Kidney (tissue), 14 donors: ENCODE data around the gene EXOC2. TPM values are rescaled to one million over a fixed set of nuclear protein-coding genes. Genes with fewer than 3 reads are reported as not detected.
A peak's percentile ranks its signal among the peaks of the same experiment; 100 is the strongest.

Experiments used
- DNase-seq, 5 donors: peaks; one replicate each; pipeline ENCODE4 v3.0.0-alpha.2; 2013 to 2020
- FAIRE-seq: peaks from 2 replicates; lab custom pipeline; 2012; peaks lifted over from hg19 to GRCh38; lab: Jason Lieb, UNC
- H3K27ac ChIP-seq, 2 donors: one replicate each; pipeline ENCODE4 v1.7.0; 2013; ENCODE audit warnings: low read depth in 2 of 2, low read length in 2 of 2, inconsistent platforms in 1 of 2
- H3K27me3 ChIP-seq: one replicate; pipeline ENCODE4 v1.7.1; 2013; ENCODE audit warnings: low read length, inconsistent platforms; ENCODE audit not compliant: control insufficient read depth, insufficient read depth
- H3K36me3 ChIP-seq, 3 donors: one replicate each; pipeline versions ENCODE4 v1.7.0 to v1.7.1; 2013; ENCODE audit warnings: low read length in 3 of 3, control low read depth in 1 of 3, inconsistent platforms in 1 of 3; ENCODE audit not compliant: insufficient read depth in 3 of 3, control insufficient read depth in 2 of 3
- H3K4me1 ChIP-seq, 3 donors: one replicate each; pipeline versions ENCODE4 v1.7.0 to v1.7.1; 2013; ENCODE audit warnings: low read length in 3 of 3, inconsistent platforms in 1 of 3, low read depth in 1 of 3; ENCODE audit not compliant: control insufficient read depth in 2 of 3, insufficient read depth in 2 of 3
- H3K4me3 ChIP-seq, 3 donors: one replicate each; pipeline versions ENCODE4 v1.7.0 to v1.8.1; 2013; ENCODE audit warnings: low read length in 3 of 3, control low read depth in 1 of 3, inconsistent platforms in 1 of 3
- H3K9ac ChIP-seq, 3 donors: one replicate each; pipeline versions ENCODE4 v1.7.0 to v1.7.1; 2013; ENCODE audit warnings: low read length in 3 of 3, control low read depth in 1 of 3, inconsistent platforms in 1 of 3
- H3K9me3 ChIP-seq, 3 donors: one replicate each; pipeline versions ENCODE4 v1.7.0 to v1.7.1; 2013; ENCODE audit warnings: low read length in 3 of 3, control low read depth in 1 of 3, inconsistent platforms in 1 of 3; ENCODE audit not compliant: control insufficient read depth in 2 of 3, insufficient read depth in 1 of 3
- intact Hi-C: fragments of 100-400 bp; cut with DNase I; formaldehyde crosslinking; loops from one replicate; pipeline ENCODE4 v1.11.1; 2022
- polyA plus RNA-seq: library from polyadenylated mRNA; stranded (reverse); fragments of 350-450 nt; fragmentation: Illumina TruSeq; extraction: RNeasy Lipid Tissue Mini Kit (QIAGEN cat#74804); gene quantifications from one replicate; pipeline ENCODE4 v1.2.3, GENCODE V29; 2014; ENCODE audit warnings: low read depth, low replicate concordance; ENCODE audit not compliant: insufficient read depth
- total RNA-seq: library from RNA; stranded (reverse); fragmentation: NEBNext Ultra II Directional; extraction: Animal tissue kit (Norgen Biotek cat#: 25700); gene quantifications from one replicate; pipeline ENCODE4 v1.2.1, GENCODE V29; 2021
- TF ChIP-seq, protein P1 (sequence below): IDR thresholded peaks from 3 replicates; pipeline ENCODE4 v1.5.1; 2012; ENCODE audit warnings: mild to moderate bottlenecking, moderate library complexity, borderline replicate concordance; ENCODE audit not compliant: insufficient read depth; ENCODE audit errors: extremely low read depth
- donor health status: control.
- donor health status: control.
- donor health status: control.
- donor health status: control.
- donor health status: control.
- donor health status: DM: yes; HTN: yes; CAD: no.
- donor health status: Normal renal cell carcinoma (clear cell type).

Gene EXOC2
- total and polyA plus RNA-seq, 2 donors from 2014 or later, result 8.6 to 21.7 TPM

- H3K4me1 ChIP-seq, result no peaks in the 10 kb centered on the region
- H3K27me3 ChIP-seq, result no peaks in the 10 kb centered on the region
- H3K9ac ChIP-seq, result no peak overlapping the region
- TF ChIP-seq, protein P1, sequence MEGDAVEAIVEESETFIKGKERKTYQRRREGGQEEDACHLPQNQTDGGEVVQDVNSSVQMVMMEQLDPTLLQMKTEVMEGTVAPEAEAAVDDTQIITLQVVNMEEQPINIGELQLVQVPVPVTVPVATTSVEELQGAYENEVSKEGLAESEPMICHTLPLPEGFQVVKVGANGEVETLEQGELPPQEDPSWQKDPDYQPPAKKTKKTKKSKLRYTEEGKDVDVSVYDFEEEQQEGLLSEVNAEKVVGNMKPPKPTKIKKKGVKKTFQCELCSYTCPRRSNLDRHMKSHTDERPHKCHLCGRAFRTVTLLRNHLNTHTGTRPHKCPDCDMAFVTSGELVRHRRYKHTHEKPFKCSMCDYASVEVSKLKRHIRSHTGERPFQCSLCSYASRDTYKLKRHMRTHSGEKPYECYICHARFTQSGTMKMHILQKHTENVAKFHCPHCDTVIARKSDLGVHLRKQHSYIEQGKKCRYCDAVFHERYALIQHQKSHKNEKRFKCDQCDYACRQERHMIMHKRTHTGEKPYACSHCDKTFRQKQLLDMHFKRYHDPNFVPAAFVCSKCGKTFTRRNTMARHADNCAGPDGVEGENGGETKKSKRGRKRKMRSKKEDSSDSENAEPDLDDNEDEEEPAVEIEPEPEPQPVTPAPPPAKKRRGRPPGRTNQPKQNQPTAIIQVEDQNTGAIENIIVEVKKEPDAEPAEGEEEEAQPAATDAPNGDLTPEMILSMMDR, result no peak
- DNase-seq, result peak in 1 of 5 donors; percentile 8
- no peak overlapping the region for H3K27ac ChIP-seq
- H3K4me3 ChIP-seq, result no peak overlapping the region
- H3K36me3 ChIP-seq, result peaks cover 0 to 7% (median 0%) of the 10 kb centered on the region in 3 donors
- intact Hi-C loops, result no loop called here
- H3K9me3 ChIP-seq, result no peaks in the 10 kb centered on the region
- no peak for FAIRE-seq
Observed at GRCh38 chr6:635233-635632, 57.7 kb downstream of the EXOC2 start.

DNA sequence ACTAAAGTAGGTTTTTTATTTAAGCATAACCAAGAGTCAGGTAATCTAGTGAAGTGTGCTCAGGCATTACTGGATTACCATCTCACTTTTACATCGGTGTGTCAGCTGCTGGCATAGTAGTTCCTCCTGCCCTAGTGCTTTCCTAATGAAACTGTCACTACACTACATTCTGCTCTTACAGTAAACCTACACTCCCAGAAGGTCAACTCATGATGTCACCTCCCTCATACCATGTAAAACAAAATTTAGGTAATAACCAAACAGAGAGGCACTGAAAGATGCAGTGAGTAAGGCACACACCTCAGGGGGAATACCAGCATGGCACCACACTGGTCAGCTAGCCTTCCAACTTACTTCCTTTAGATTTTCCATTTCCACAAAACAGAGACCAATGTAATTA, 59.3 kb downstream of the EXOC2 start:
- DNase-seq (no peak), FAIRE-seq (no peak)
- H3K36me3 ChIP-seq, result peaks cover 0 to 7% (median 0%) of the 10 kb centered on the region in 3 donors
- H3K27me3 ChIP-seq, result no peaks in the 10 kb centered on the region
- H3K4me1 ChIP-seq, result no peaks in the 10 kb centered on the region
- H3K4me3 ChIP-seq, result no peak overlapping the region
- H3K9ac ChIP-seq, result no peak overlapping the region
- TF ChIP-seq, protein P1, result no peak
- H3K9me3 ChIP-seq, result no peaks in the 10 kb centered on the region
- H3K27ac ChIP-seq, result no peak overlapping the region
- intact Hi-C loops, result no loop called here

DNA sequence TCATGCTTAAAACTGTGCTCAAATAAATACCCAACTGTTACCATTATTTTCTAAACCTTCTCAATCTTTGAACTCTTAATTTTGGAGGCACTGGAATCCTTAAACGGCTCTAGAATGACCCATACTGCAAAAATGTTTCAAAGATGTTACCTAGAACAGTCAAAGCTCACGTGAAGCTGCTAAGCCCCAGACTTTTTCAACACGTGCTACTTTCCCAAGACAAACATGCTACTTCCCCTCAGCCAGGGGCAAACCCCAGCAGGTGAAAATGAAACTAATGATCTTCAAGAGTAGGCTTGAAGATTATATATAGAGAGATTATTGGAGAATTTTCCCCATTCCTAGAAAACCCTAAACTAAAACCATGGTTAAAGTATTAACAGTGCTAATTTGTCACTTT, 64.2 kb downstream of the EXOC2 start:
- no peaks in the 10 kb centered on the region for H3K9me3 ChIP-seq
- DNase-seq (no peak), FAIRE-seq (no peak)
- intact Hi-C loops, result no loop called here
- no peak overlapping the region for H3K4me3 ChIP-seq
- H3K27me3 ChIP-seq, result no peaks in the 10 kb centered on the region
- H3K4me1 ChIP-seq, result no peaks in the 10 kb centered on the region
- TF ChIP-seq, protein P1, result no peak
- no peak overlapping the region for H3K9ac ChIP-seq
- H3K27ac ChIP-seq, result no peak overlapping the region
- H3K36me3 ChIP-seq, result peaks cover 0 to 12% (median 0%) of the 10 kb centered on the region in 3 donors

GRCh38 chr6:626236-626635, 66.7 kb downstream of the EXOC2 start:
- Histone ChIP-seq H3K4me3 (no peak overlapping the region), H3K9ac (no peak overlapping the region), H3K9me3 (no peaks in the 10 kb centered on the region), H3K27ac (no peak overlapping the region), H3K36me3 (peaks cover 0 to 8% (median 0%) of the 10 kb centered on the region in 3 donors), H3K27me3 (no peaks in the 10 kb centered on the region), H3K4me1 (no peaks in the 10 kb centered on the region)
- intact Hi-C loops, result no loop called here
- no peak for FAIRE-seq
- peak in 4 of 5 donors; percentile 73 to 83 (median 78) for DNase-seq
- TF ChIP-seq, protein P1, result no peak
